ENCODE data around the gene ZDHHC22. TPM values are rescaled to one million over a fixed set of nuclear protein-coding genes. Genes with fewer than 3 reads are reported as not detected.
A peak's percentile ranks its signal among the peaks of the same experiment; 100 is the strongest.

ZDHHC22 gene
- total RNA-seq, 2 donors from 2014 or later = 0.38 to 1.7 TPM

DNA sequence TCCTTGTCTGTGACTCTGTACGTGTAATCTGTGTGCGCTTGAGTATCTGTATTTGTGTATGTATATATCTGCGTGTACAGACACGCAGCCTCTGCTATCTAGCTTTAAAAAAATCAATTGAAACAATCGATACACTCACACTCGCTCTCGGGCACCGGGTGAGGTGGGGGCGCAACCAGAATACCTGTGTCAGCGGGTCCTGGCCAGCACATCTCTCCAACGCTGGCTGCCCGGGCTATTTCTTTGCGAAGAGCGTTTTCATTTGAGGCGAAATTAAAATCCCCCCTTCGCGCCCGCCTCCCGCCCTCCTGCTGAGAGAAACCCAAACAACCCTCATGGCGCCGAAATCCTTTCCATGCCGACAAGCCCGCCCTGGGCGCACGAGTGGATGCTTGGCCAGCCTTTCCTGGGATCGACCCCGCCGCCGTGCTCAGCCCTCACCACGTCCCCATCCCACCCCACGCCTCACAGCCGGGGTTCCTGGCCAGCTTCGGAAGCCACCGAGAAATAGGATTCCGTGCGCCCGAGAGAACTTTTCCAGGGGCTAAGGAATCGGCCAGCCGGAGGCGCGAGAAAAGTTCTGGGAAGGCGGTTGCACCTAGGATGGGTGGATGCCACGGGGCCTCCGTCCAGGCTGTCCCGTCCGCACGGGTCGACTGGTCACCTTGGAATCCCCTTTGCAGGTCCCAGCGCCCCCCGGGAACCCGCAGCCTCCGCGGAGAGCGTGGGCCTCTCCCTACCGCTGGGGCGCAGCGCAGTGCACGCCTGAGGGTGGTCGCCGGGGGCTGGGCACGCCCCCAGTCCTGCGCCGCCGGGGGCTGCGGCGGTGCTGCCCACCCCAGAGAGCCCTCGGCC, 1.0 kb downstream of the ZDHHC22 start:
- Mint-ChIP-seq H3K27ac (no peak overlapping the region), H3K4me3 (peak overlapping the region; percentile 59), H3K4me1 (peaks cover 27% of the 10 kb centered on the region), H3K27me3 (ENCODE audit: insufficient read depth) (peaks cover 86% of the 10 kb centered on the region), H3K9me3 (no peaks in the 10 kb centered on the region), H3K36me3 (ENCODE audit: low read depth) (no peaks in the 10 kb centered on the region)
- TF ChIP-seq, protein P1, sequence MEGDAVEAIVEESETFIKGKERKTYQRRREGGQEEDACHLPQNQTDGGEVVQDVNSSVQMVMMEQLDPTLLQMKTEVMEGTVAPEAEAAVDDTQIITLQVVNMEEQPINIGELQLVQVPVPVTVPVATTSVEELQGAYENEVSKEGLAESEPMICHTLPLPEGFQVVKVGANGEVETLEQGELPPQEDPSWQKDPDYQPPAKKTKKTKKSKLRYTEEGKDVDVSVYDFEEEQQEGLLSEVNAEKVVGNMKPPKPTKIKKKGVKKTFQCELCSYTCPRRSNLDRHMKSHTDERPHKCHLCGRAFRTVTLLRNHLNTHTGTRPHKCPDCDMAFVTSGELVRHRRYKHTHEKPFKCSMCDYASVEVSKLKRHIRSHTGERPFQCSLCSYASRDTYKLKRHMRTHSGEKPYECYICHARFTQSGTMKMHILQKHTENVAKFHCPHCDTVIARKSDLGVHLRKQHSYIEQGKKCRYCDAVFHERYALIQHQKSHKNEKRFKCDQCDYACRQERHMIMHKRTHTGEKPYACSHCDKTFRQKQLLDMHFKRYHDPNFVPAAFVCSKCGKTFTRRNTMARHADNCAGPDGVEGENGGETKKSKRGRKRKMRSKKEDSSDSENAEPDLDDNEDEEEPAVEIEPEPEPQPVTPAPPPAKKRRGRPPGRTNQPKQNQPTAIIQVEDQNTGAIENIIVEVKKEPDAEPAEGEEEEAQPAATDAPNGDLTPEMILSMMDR (conservative IDR thresholded peaks at IDR 0.05) = no peak
- Histone ChIP-seq H3K27me3 (ENCODE audit: control insufficient read depth, insufficient read depth, low read length, poor library complexity, severe bottlenecking) (peaks cover 66% of the 10 kb centered on the region), H3K4me1 (ENCODE audit: control insufficient read depth, insufficient read depth, low read length) (peaks cover 6% of the 10 kb centered on the region), H3K36me3 (ENCODE audit: control insufficient read depth, insufficient read depth, low read length) (no peaks in the 10 kb centered on the region), H3K9ac (ENCODE audit: extremely low read depth, low read length, poor library complexity, severe bottlenecking) (no peak overlapping the region), H3K27ac (ENCODE audit: low read depth, low read length) (no peak overlapping the region), H3K9me3 (ENCODE audit: control insufficient read depth, low read length) (no peaks in the 10 kb centered on the region), H3K4me3 (ENCODE audit: low read length) (peak overlapping the region; percentile 78)
- WGBS, 2 experiments (ENCODE audit: insufficient coverage in 1 of 2, insufficient read length in 1 of 2) = 0% methylated on average over 32 to 67 of the region's 67 CpGs
- DNase-seq = peak; percentile 71

DNA sequence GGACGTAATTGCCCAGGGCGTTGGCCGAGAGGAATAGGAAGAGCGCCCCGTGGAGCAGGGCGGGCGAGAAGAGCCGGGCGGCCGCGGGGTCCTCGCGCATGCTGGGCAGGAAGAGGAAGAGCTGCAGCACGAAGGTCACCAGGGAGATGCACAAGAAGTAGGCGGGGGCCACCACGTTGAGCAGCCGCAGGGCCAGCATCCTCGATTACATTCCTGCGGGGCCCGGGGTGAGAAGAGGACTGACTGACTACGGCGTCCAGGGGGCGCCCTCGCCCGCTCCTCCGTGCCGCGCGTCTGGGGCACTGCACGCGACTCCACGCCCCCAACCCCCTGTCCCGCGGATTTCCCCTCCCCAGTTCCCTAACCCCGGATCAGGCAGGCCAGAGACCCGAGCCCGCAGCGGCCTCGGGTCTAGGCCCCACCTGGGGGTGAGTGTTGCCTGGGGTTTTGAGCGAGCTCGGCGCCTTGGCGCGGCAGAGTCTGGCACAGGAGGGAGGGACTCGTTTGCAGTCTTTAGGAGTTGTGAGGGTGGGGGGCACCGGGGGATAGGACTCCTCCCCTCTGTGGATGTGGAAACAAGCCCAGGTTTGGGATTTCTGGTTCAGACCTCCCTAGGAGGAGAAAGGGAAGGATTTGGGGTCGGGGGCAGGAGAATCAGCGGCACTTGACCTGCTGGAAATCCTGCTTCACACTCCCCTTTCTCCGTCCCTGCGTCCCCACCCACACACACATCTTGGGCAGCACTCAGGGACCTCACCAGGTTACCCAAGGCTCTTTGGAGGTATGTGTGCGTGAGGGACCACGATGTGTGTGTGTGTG, 1.8 kb downstream of the ZDHHC22 start:
- Histone ChIP-seq H3K36me3 (ENCODE audit: control insufficient read depth, insufficient read depth, low read length) (no peaks in the 10 kb centered on the region), H3K27me3 (ENCODE audit: control insufficient read depth, insufficient read depth, low read length, poor library complexity, severe bottlenecking) (peaks cover 65% of the 10 kb centered on the region), H3K9ac (ENCODE audit: extremely low read depth, low read length, poor library complexity, severe bottlenecking) (no peak overlapping the region), H3K4me3 (ENCODE audit: low read length) (peak overlapping the region; percentile 78), H3K4me1 (ENCODE audit: control insufficient read depth, insufficient read depth, low read length) (peaks cover 6% of the 10 kb centered on the region), H3K27ac (ENCODE audit: low read depth, low read length) (no peak overlapping the region), H3K9me3 (ENCODE audit: control insufficient read depth, low read length) (no peaks in the 10 kb centered on the region)
- no peaks in the 10 kb centered on the region for H3K9me3 Mint-ChIP-seq
- H3K4me3 Mint-ChIP-seq = peak overlapping the region; percentile 59
- H3K27ac Mint-ChIP-seq = no peak overlapping the region
- H3K36me3 Mint-ChIP-seq (ENCODE audit: low read depth) = no peaks in the 10 kb centered on the region
- TF ChIP-seq, protein P1 (conservative IDR thresholded peaks at IDR 0.05) = peak; percentile 91
- peaks cover 25% of the 10 kb centered on the region for H3K4me1 Mint-ChIP-seq
- peak; percentile 95 for DNase-seq
- 7 to 16% methylated on average over 14 to 52 of the region's 52 CpGs for WGBS, 2 experiments (ENCODE audit: insufficient coverage in 1 of 2, insufficient read length in 1 of 2)
- H3K27me3 Mint-ChIP-seq (ENCODE audit: insufficient read depth) = peaks cover 86% of the 10 kb centered on the region

DNA sequence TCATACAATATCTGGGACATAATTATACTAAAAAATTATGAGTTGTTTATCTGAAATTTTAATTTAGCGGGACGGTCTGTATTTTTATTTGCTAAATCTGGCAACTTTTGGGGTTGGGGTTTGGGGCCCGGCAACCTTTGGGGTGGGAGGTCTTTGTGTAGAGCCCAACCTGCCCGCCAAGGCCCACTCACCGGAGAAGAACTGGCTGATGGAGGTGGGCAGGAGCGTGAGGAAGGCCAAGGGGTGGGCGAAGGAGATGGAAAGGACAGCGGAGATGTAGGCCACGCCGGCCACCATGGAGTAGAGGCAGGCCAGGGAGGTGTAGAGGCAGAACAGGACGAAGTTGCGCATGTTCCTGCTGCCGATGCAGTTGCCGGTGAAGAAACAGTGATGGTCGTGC, 2.6 kb downstream of the ZDHHC22 start:
- 91 to 96% methylated on average over 7 to 15 of the region's 15 CpGs for WGBS, 2 experiments (ENCODE audit: insufficient coverage in 1 of 2, insufficient read length in 1 of 2)
- TF ChIP-seq, protein P1 (conservative IDR thresholded peaks at IDR 0.05) = no peak
- Mint-ChIP-seq H3K9me3 (no peaks in the 10 kb centered on the region), H3K36me3 (ENCODE audit: low read depth) (no peaks in the 10 kb centered on the region), H3K27me3 (ENCODE audit: insufficient read depth) (peaks cover 86% of the 10 kb centered on the region), H3K4me1 (peaks cover 25% of the 10 kb centered on the region), H3K4me3 (peak overlapping the region; percentile 59), H3K27ac (no peak overlapping the region)
- Histone ChIP-seq H3K27me3 (ENCODE audit: control insufficient read depth, insufficient read depth, low read length, poor library complexity, severe bottlenecking) (peaks cover 65% of the 10 kb centered on the region), H3K36me3 (ENCODE audit: control insufficient read depth, insufficient read depth, low read length) (no peaks in the 10 kb centered on the region), H3K4me1 (ENCODE audit: control insufficient read depth, insufficient read depth, low read length) (peaks cover 6% of the 10 kb centered on the region), H3K4me3 (ENCODE audit: low read length) (no peak overlapping the region), H3K27ac (ENCODE audit: low read depth, low read length) (no peak overlapping the region), H3K9ac (ENCODE audit: extremely low read depth, low read length, poor library complexity, severe bottlenecking) (no peak overlapping the region), H3K9me3 (ENCODE audit: control insufficient read depth, low read length) (no peaks in the 10 kb centered on the region)
- no peak for DNase-seq

Data from endodermal cell (in vitro differentiated cells).